ENCODE data around the gene PPM1N.

PPM1N gene

DNA sequence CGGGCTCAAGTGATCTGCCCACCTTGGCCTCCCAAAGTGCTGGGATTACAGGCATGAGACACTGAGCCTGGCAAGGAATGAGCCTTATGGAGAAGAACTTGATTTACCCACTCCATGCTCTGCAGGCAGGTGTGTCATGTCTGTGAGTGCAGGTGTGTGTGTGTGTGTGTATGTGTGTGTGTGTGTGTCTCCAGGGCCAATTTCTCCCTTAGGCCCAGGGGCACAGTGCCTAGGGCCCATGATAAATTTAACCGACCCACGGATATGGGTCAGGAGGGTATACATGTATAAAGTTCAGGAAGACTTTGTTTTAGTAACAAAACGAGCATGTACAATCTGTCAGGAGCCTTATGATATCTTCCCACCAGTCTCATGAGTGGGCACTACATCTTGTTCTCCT is 35.0 kb upstream of the PPM1N start:
- no peak overlapping the region for H3K4me3 ChIP-seq (replicated peaks; ENCODE audit: low read depth, low read length)
- no peaks in the 10 kb centered on the region for H3K27me3 ChIP-seq (replicated peaks; ENCODE audit: control insufficient read depth, insufficient read depth, low read length)
- TF ChIP-seq, protein P1, sequence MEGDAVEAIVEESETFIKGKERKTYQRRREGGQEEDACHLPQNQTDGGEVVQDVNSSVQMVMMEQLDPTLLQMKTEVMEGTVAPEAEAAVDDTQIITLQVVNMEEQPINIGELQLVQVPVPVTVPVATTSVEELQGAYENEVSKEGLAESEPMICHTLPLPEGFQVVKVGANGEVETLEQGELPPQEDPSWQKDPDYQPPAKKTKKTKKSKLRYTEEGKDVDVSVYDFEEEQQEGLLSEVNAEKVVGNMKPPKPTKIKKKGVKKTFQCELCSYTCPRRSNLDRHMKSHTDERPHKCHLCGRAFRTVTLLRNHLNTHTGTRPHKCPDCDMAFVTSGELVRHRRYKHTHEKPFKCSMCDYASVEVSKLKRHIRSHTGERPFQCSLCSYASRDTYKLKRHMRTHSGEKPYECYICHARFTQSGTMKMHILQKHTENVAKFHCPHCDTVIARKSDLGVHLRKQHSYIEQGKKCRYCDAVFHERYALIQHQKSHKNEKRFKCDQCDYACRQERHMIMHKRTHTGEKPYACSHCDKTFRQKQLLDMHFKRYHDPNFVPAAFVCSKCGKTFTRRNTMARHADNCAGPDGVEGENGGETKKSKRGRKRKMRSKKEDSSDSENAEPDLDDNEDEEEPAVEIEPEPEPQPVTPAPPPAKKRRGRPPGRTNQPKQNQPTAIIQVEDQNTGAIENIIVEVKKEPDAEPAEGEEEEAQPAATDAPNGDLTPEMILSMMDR (IDR thresholded peaks at IDR 0.05; ENCODE audit: insufficient read depth, low read length, poor library complexity, severe bottlenecking), result no peak
- no peaks in the 10 kb centered on the region for H3K36me3 ChIP-seq (ENCODE audit: control insufficient read depth, insufficient read depth, low read length)
- no peak for DNase-seq (ENCODE audit: extremely low read depth, insufficient read length)

DNA sequence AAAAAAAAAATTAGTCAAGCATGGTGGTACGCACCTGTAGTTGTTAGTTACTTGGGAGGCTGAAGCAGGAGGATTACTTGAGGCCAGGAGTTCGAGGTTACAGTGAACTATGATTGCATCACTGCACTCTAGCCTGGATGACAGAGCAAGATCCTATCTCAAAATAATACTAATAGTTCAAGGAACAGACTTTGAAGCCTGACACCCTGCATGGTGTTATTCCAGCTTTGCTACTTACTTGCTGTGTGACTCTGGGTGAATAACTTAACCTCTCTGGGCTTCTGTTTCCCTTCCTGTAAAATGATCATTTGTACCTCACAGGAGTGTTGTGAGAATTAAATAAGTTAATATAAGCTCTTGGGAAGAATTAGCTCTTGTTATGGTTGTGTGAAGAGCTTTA is 34.0 kb upstream of the PPM1N start:
- H3K36me3 ChIP-seq (ENCODE audit: control insufficient read depth, insufficient read depth, low read length), result no peaks in the 10 kb centered on the region
- no peak overlapping the region for H3K4me3 ChIP-seq (replicated peaks; ENCODE audit: low read depth, low read length)
- DNase-seq (ENCODE audit: extremely low read depth, insufficient read length), result no peak
- TF ChIP-seq, protein P1 (IDR thresholded peaks at IDR 0.05; ENCODE audit: insufficient read depth, low read length, poor library complexity, severe bottlenecking), result no peak
- H3K27me3 ChIP-seq (replicated peaks; ENCODE audit: control insufficient read depth, insufficient read depth, low read length), result no peaks in the 10 kb centered on the region

DNA sequence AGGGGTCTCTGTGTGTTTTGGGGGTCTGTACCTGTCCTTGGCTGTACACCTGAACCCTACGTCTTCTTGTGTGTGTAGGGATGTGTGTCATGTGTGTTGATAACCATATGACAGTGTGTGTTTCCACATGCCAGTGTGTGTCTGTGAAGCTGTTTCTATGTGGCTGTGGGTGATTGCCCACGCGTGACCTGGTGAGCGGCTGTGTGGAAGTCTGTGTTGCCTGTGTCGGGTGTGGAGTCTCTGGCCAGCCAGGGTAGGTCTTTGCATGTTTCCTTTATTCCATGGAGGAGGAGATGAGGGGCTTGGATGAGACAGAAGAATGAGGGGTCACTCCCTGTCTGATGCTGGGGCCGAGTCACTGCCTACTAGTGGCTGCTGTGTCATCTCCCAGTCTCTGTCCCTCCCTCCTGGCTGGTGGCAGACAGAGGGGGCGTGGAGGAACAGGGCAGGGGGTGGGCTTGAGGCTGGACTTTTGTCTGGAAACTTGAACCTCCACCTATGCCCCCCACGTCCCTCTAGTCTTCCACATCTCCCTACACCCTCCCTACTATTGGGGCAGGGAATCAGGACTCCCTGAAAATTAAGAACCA is 33.3 kb upstream of the PPM1N start:
- TF ChIP-seq, protein P1 (IDR thresholded peaks at IDR 0.05; ENCODE audit: insufficient read depth, low read length, poor library complexity, severe bottlenecking), result no peak
- Histone ChIP-seq H3K27me3 (replicated peaks; ENCODE audit: control insufficient read depth, insufficient read depth, low read length) (no peaks in the 10 kb centered on the region), H3K36me3 (ENCODE audit: control insufficient read depth, insufficient read depth, low read length) (no peaks in the 10 kb centered on the region), H3K4me3 (replicated peaks; ENCODE audit: low read depth, low read length) (no peak overlapping the region)
- DNase-seq (ENCODE audit: extremely low read depth, insufficient read length), result no peak

DNA sequence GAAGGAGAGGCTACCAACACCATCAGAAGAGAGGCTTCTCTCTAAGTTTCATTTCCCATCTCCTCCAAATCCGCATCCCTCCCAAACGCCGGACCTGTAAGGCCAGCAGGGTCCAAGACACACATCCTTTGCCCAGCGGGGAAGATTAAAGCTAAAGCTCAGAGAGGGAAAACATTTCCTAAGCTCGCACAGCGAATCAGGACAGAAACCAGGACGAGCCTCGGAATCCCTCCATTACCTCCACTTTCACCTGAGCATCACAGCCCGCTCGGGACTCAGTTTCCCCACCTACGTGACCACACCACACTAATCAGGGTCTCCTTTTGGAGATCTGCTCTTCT is 31.2 kb upstream of the PPM1N start:
- TF ChIP-seq, protein P1 (IDR thresholded peaks at IDR 0.05; ENCODE audit: insufficient read depth, low read length, poor library complexity, severe bottlenecking), result no peak
- DNase-seq (ENCODE audit: extremely low read depth, insufficient read length), result no peak
- Histone ChIP-seq H3K27me3 (replicated peaks; ENCODE audit: control insufficient read depth, insufficient read depth, low read length) (no peaks in the 10 kb centered on the region), H3K4me3 (replicated peaks; ENCODE audit: low read depth, low read length) (peak overlapping the region; percentile 58), H3K36me3 (ENCODE audit: control insufficient read depth, insufficient read depth, low read length) (no peaks in the 10 kb centered on the region)

DNA sequence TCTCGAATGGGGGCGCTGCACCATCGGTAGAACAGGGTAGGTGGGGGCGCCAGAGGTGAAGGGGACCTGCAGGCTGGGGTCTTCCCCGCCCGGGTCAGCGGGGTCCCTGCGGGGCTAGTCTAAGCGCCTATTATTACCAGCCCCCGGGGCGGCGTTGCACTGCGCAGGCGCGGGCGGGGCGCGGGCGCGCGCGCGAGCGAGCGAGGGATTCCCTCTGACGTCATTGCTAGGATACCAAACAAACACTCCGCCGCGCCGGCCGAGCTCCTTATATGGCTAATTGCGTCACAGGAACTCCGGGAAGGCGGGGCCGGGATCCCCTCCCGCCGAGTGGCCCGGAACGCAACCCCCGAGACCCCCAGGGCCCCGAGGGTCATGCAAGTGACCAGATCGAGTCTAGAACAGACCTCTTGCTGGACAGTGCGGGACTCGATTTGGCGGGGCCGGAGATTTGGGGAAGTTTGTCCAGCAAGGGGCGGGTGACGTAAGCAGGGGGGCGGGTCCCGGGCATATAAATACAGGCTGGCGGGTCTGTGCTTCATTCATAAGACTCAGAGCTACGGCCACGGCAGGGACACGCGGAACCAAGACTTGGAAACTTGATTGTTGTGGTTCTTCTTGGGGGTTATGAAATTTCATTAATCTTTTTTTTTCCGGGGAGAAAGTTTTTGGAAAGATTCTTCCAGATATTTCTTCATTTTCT is 30.6 kb upstream of the PPM1N start, which contains the start of gene FOSB:
Gene FOSB (plus strand): TSS at position 541 of the 703 bp plus-strand sequence. CDS start 591 bp downstream, outside the sequence.
- TF ChIP-seq, protein P1 (IDR thresholded peaks at IDR 0.05; ENCODE audit: insufficient read depth, low read length, poor library complexity, severe bottlenecking), result peak; percentile 13
- DNase-seq (ENCODE audit: extremely low read depth, insufficient read length), result peak; percentile 92
- Histone ChIP-seq H3K27me3 (replicated peaks; ENCODE audit: control insufficient read depth, insufficient read depth, low read length) (no peaks in the 10 kb centered on the region), H3K36me3 (ENCODE audit: control insufficient read depth, insufficient read depth, low read length) (no peaks in the 10 kb centered on the region), H3K4me3 (replicated peaks; ENCODE audit: low read depth, low read length) (peak within 1 kb of the TSS; percentile 72)
